Measurements from ENCODE around the gene MIA.
"Not testable (repeated sequence)": the region's sequence is repeated elsewhere in the genome, so short reads cannot be mapped to it uniquely, and the experiment has no call there.

Gene MIA

GRCh38 chr19:40774916-40775631 is at the start of gene MIA:
TSS of gene MIA (plus strand) at chr19:40775521. CDS start at chr19:40775543, 22 bp downstream.
- no peak for DNase-seq

- no peak for DNase-seq
Observed at GRCh38 chr19:40726279-40726678, 49.0 kb upstream of the MIA start.

- DNase-seq, result not testable (repeated sequence)
Observed at GRCh38 chr19:40730065-40730464, 45.3 kb upstream of the MIA start.

- DNase-seq, result not testable (repeated sequence)
Observed at GRCh38 chr19:40732304-40732703, 43.0 kb upstream of the MIA start.

- DNase-seq, result no peak
Observed at GRCh38 chr19:40733149-40733548, 42.2 kb upstream of the MIA start.

- DNase-seq, result no peak
Observed at GRCh38 chr19:40735013-40735771, 40.1 kb upstream of the MIA start.

GRCh38 chr19:40736661-40737060 is 38.7 kb upstream of the MIA start:
- DNase-seq, result no peak

- no peak for DNase-seq
Observed at GRCh38 chr19:40737102-40737644, 38.1 kb upstream of the MIA start.

- DNase-seq, result no peak
Observed at GRCh38 chr19:40739030-40739839, 36.1 kb upstream of the MIA start.

- no peak for DNase-seq
Observed at GRCh38 chr19:40739871-40740703, 35.2 kb upstream of the MIA start.

- no peak for DNase-seq
Observed at GRCh38 chr19:40740747-40741146, 34.6 kb upstream of the MIA start.

- no peak for DNase-seq
Observed at GRCh38 chr19:40741527-40742390, 33.6 kb upstream of the MIA start.

- no peak for DNase-seq
Observed at GRCh38 chr19:40742477-40742876, 32.8 kb upstream of the MIA start.

- DNase-seq, result no peak
Observed at GRCh38 chr19:40742886-40743285, 32.4 kb upstream of the MIA start.

- DNase-seq, result no peak
Observed at GRCh38 chr19:40743926-40744325, 31.4 kb upstream of the MIA start.

GRCh38 chr19:40744554-40745401 is 30.5 kb upstream of the MIA start:
- no peak for DNase-seq

GRCh38 chr19:40745402-40745780 is 29.9 kb upstream of the MIA start:
- DNase-seq, result no peak

- no peak for DNase-seq
Observed at GRCh38 chr19:40747536-40747935, 27.8 kb upstream of the MIA start.

- DNase-seq, result peak; percentile 98 to 100
Observed at GRCh38 chr19:40750058-40750873, 25.1 kb upstream of the MIA start, which contains the start of gene ACTMAP. TSS of gene ACTMAP (minus strand) at chr19:40750477. CDS start at chr19:40749803, 674 bp downstream.
